HUDEP-2 (cell line): ENCODE measurements around the gene MPRIP.
"Not testable (repeated sequence)": the region's sequence is repeated elsewhere in the genome, so short reads cannot be mapped to it uniquely, and the experiment has no call there.

ENCODE experiments used
- DNase-seq, 76 experiments: peaks; one replicate each; lab custom pipeline; 2025; ENCODE audit not compliant: unreplicated experiment in 76 of 76; lab: John Stamatoyannopoulos, UW

MPRIP gene

GRCh38 chr17:17156511-17156910, 114.3 kb downstream of the MPRIP start:
- no peak for DNase-seq

- DNase-seq: no peak
Observed at GRCh38 chr17:17157041-17157440, 114.8 kb downstream of the MPRIP start.

- not testable (repeated sequence) for DNase-seq
Observed at GRCh38 chr17:17158506-17158905, 116.2 kb downstream of the MPRIP start.

GRCh38 chr17:17159571-17159970, 117.3 kb downstream of the MPRIP start:
- no peak for DNase-seq

- no peak for DNase-seq
Observed at GRCh38 chr17:17161121-17161520, 118.9 kb downstream of the MPRIP start.

GRCh38 chr17:17161759-17162158, 119.5 kb downstream of the MPRIP start:
- DNase-seq: peak in 25 of 76 experiments; percentile 2 to 61 (median 20)

GRCh38 chr17:17164156-17164555, 121.9 kb downstream of the MPRIP start:
- no peak for DNase-seq

GRCh38 chr17:17164676-17165075, 122.4 kb downstream of the MPRIP start:
- no peak for DNase-seq

GRCh38 chr17:17165666-17166308, 123.5 kb downstream of the MPRIP start:
- no peak for DNase-seq

- no peak for DNase-seq
Observed at GRCh38 chr17:17166446-17166845, 124.2 kb downstream of the MPRIP start.

- DNase-seq: no peak
Observed at GRCh38 chr17:17167356-17167755, 125.1 kb downstream of the MPRIP start.

- DNase-seq: no peak
Observed at GRCh38 chr17:17167986-17168385, 125.7 kb downstream of the MPRIP start.

GRCh38 chr17:17168401-17168800, 126.1 kb downstream of the MPRIP start:
- DNase-seq: no peak

- DNase-seq: no peak
Observed at GRCh38 chr17:17169396-17169795, 127.1 kb downstream of the MPRIP start.

- DNase-seq: no peak
Observed at GRCh38 chr17:17170346-17170985, 128.2 kb downstream of the MPRIP start.

GRCh38 chr17:17171186-17171585, 128.9 kb downstream of the MPRIP start:
- no peak for DNase-seq

GRCh38 chr17:17172001-17172939, 130.0 kb downstream of the MPRIP start:
- no peak for DNase-seq

- no peak for DNase-seq
Observed at GRCh38 chr17:17172990-17173389, 130.7 kb downstream of the MPRIP start.

GRCh38 chr17:17173921-17174320, 131.7 kb downstream of the MPRIP start:
- no peak for DNase-seq

GRCh38 chr17:17175340-17175739, 133.1 kb downstream of the MPRIP start:
- DNase-seq: no peak

GRCh38 chr17:17175917-17176316, 133.7 kb downstream of the MPRIP start:
- DNase-seq: no peak
